ENCODE results near the gene U2SURP.

U2SURP gene

GRCh38 chr3:143001369-143002082 is at the start of gene U2SURP:
U2SURP (plus strand) TSS chr3:143001570; CDS start chr3:143001629, 59 bp downstream.
- peak; percentile 60 for DNase-seq

GRCh38 chr3:142951794-142952193 is 49.6 kb upstream of the U2SURP start:
- DNase-seq, result no peak

DNA sequence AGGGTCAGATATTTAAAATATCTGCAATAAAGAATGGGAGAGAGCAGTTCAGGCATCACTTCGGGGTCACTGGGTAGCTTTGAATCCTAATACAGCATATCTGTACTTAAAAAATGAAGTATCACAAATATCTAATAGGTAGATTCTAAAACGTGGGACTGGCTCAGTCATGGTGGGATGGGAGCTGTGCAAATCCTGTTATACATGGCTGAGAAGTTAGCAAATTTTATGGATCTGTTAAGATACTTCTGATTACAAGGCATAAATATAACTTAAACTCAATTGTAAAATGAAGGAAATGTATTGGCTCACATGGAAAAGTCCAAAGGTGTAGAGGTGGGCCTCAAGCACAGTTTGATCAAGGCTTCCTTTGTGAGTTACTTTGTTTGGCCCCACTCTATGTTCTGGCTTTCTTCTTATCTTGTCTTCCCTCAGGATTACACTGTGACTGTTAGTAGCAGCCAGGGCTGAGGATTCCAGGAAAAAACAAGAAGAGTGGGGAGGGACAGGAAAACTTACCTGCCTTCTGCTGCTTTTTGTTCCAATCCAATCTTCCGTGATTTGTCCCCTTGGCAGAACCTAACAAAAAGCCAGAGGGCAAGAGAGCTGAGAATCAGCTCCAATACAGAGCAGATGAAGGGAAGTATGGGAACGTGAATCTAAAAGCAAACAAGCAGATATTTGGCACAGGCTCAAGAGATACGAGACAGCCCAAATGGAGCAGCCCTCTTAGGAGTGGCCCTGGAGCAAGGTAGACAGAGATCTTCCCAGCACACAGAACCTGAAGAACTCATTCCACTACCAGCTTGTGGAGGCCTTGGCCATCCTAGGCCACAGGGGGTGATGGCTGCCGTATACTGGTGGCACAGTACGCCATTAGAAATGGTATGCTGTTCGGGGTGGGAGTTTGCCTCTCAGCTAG is 48.8 kb upstream of the U2SURP start:
- no peak for DNase-seq

- no peak for DNase-seq
Measured at GRCh38 chr3:142953443-142953842, 47.9 kb upstream of the U2SURP start.

DNA sequence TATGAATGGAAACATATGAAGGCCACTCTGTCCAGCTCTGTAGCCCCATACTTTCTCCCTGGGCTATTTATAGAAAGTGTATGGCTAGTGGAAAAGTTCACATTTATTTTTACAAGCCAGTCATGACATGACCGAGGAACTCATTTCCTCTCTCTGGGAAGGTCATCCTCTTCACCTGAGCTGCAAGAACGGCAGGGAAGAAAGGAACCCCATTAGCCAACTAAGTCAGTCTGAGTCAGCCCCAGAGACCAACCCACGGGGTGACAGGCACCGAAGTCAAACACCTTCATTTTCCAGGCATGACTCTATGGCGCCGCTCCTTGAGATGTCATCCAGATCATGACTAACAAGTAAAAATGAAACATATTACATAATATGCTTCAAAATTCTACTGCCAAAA is 42.7 kb upstream of the U2SURP start:
- no peak for DNase-seq

GRCh38 chr3:142960322-142960850 is 41.0 kb upstream of the U2SURP start:
- DNase-seq, result no peak

- no peak for DNase-seq
Measured at GRCh38 chr3:142961539-142961938, 39.8 kb upstream of the U2SURP start.

DNA sequence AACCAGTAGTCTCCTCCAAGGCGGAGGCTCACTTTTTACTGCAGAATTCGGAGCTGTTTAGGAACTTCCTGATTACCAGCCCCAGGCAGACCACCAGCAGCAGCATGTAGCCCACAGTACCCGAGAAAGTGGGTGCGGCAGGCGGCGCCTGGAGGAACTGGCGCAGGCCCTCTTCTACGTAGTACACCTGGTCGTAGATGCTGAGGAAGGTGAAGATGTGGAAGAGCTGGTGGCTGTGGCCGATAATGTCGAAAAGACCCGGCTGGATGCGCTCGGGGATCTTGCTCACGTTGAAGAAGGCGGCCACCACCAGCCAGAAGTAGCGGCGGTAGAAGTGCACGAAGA is 39.2 kb upstream of the U2SURP start:
- DNase-seq, result no peak

DNA sequence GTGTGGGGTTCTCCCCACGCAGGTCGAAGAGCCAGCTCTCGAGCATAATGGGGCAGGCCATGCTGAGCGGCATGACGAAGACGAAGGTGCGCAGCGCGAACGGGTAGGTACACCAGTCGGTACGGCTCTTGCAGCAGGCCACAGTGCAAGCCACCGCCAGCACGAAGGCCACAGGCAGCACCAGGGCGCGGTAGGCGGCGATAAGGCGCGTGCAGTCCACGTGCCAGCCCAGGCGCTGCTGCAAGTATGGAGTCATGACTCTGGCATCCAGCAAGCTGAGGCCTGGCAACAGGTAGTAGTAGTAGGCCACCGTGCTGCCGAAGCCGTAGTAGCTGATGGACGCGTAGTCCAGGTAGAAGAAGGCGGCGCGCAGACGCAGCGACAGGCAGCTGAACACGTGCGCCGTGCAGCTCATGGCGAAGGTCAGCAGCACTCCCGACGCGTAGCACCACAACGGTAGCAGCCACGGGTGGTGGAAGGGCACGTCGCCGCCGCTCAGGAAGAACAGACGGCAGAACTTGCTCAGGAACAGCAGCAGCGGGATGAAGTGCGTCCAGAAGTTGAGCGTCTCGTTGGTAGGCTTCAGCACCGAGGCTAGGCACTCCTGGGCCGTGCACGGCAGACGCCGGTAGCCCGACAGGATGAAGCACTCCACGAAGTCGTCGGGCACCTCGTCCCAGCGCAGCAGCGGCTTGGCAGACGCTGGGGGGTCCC is 38.7 kb upstream of the U2SURP start:
- no peak for DNase-seq

- no peak for DNase-seq
Measured at GRCh38 chr3:142963234-142963515, 38.2 kb upstream of the U2SURP start.

DNA sequence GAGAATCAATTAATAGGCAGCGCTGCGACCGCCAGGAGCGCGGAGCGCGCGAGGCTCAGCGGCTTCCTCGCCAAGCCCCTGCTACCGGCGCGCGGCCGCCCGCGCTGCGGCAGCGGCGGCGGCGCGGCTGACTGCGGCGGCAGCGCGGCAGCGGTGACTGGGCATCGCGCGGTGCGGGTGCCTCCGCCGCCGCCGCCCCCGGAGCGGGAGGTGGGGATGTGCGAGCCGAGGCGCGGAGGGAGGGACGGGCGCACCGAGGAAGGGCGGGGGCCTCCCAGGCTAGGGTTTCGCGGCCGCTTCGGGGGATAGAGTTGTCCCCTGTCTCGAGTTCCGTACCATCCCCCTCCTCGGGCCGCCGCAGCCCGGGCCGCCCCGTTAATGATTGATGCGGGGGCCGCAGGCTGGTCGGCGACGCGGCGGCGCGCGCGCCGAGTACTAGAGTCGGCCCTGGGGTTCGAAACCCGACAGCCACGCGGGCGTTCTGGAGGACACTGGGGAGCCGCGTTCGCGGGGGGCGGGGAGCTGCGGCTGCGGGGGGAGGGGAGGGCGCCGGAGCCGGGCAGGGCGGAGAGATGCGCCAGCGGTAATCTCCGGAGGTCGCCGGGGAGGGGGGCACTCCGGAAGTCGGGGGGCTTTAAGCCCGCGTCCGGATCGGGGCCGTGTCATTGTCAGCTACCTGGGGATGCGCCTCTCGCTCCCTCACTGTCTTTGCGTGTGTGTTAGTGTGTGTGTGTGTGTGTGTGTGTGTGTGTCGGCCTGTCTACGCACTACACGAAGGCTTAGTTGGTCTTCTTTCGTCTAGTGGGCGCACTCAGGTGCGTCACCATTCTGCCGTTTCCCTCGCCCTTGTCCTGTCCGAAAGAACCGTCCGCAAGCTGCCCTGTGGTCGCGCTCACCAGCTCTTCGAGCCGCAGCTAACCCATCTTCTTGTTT is 37.6 kb upstream of the U2SURP start, which contains the start of gene PAQR9:
Gene PAQR9 (minus strand): TSS at position 159 of the 933 bp plus-strand sequence. CDS start 338 bp downstream, outside the sequence.
- DNase-seq, result no peak

GRCh38 chr3:142965581-142965980 is 35.8 kb upstream of the U2SURP start:
- no peak for DNase-seq

- DNase-seq, result no peak
Measured at GRCh38 chr3:142966808-142967207, 34.6 kb upstream of the U2SURP start.

DNA sequence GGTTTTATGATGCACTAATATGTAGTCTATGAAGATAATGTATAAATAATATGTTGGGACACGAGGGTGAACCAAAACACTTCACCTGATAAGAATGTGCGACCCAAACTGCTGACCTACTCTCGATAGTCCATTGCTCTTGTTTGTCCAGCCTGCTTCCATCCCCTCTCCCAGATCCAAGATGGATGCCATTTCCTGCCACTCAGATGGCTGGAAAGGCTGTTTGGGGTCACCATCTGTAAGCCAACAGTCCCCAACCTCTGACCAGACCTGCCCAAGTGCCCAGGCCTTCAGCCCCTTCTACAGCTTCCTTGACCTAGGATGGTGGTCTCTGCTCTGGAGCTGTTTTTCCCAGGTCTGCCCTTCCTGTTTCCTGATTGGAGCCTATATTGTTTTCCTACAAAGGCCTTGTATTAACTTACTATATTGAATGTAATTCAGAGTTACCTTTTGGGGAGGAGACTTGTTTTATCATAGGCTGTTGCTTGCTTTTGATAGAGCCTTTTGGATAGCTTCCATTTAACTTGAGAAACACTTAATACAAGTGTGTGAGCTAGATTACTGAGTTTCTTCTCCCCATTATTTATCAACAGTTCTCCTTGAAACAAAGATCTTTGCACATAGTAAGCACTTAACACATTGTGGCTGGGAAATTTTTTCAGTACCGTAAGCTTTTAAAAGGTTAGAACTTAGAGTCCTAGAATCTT is 32.9 kb upstream of the U2SURP start:
- no peak for DNase-seq

DNA sequence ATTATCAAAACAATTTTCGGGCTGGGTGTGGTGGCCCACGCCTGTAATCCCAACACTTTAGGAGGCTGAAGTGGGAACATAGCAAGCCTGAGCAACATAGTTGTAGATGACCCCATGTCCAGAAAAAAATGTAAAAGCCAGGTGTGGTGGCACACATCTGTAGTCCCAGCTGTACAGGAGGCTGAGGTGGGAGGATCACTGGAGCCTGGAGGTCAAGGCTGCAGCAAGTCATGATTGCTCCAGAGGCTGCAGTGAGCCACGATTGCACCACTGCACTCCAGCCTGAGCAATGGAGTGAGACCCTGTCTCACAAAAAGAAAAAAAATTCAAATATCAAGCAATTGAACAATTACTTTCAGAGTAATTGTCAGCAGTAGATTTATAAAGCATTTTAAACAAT is 29.9 kb upstream of the U2SURP start:
- no peak for DNase-seq

DNA sequence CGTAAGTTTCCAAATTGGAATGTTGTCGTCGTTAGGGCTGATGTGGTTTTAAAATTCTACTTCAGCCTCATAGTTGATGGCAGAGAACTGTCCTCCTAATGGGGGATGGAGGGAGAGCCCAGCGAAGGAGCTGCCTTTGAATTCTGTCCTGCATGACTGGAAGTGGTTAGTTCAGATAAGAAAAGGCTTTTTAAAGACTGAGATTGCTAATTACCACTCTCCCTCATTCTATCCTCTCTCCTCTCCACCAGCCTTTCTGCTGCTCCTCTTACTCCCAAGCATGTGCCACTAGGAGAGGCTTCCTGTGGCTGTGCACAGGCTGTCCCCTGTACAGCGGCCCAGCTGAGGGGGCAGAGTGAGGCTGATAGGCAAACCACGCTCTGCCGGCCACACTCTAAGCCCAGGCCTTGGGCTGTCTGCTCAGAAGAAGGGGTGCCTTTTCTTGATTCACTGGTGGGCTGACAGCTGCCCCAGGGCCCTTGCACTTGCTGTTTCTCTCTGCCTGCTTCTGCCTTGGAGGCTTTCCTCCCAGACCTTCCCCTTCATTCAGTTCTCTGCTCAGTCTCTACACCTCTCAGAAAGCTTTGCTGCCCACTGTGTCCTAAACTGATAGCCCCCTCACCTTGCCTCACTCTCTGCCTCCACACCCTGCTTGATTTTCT is 29.1 kb upstream of the U2SURP start:
- no peak for DNase-seq

- no peak for DNase-seq
Measured at GRCh38 chr3:142973217-142974009, 28.0 kb upstream of the U2SURP start.

GRCh38 chr3:142975316-142975995 is 25.9 kb upstream of the U2SURP start:
- DNase-seq, result no peak

- DNase-seq, result no peak
Measured at GRCh38 chr3:142976621-142977398, 24.6 kb upstream of the U2SURP start.
